GM21717 (cell line): Measurements from ENCODE around the gene TBC1D7.

Experiments used
- ATAC-seq: cut with Tn5 transposase; IDR thresholded peaks from one replicate; pipeline ENCODE4 v1.9.1; 2021; ENCODE audit warnings: mild to moderate bottlenecking, moderate library complexity; ENCODE audit not compliant: unreplicated experiment

TBC1D7 gene

DNA sequence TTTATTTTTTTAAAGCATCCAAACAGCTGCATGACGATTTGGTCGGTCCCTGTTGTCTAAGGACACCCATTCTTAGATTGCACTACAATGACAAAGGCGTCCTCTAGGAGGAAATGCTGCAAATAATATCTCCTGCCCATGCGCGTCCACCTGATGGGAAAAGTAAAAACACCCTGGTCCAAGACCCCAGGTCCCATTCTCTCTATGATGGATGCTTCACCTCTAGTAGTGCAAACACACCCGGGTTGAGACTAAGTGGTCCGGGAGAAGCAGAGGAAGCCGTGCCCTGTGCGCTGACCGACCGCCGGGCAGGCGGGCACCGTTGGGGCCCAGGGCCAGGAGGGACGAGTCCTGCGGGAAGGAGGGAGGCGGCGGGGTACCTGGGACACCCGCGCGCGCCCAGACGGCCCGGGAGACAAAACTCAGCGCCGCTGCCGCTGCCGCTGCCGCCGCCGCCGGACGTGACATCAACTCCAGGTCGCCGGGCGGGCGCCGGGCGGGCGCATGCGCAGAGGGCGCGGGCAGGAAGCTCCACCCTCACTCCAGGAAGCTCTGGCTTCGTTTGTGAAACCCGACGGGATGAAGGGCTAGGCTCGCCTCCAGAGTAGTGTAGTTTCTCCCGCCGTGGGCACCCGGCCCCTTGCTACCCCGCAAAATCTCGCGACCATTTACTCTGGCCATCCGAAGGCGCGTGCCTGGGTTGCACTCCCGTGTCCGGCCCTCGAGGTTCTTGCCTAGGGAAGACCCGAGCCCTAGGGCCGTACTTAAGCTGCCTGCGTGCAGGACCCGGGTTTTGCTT, at the start of gene TBC1D7:
Gene TBC1D7 (minus strand): TSS at position 462 of the 799 bp plus-strand sequence. CDS start 1,639 bp downstream, outside the sequence.
- peak; percentile 80 for ATAC-seq

GRCh38 chr6:13377054-13377758, 48.9 kb upstream of the TBC1D7 start:
- ATAC-seq = no peak

GRCh38 chr6:13375360-13375878, 47.1 kb upstream of the TBC1D7 start:
- peak; percentile 73 for ATAC-seq

DNA sequence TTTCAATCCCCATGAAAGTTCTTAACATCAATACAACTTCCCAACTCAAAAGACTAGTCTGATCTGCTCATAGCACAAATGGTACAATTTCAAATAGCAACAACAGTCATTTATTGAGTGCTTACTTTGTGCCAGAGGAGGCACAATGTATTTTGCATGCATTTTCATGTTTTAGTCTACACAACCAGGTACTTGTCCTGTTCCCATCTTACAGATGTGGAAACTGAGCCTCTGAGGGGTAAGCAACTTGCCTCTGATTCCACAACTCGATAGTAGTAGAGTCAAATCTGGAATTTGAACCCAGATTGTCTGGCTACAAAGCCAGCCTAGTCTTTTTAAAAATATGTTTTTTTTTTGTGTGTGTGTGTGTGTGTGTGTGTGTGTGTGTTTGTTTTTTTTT, 45.6 kb upstream of the TBC1D7 start:
- no peak for ATAC-seq

DNA sequence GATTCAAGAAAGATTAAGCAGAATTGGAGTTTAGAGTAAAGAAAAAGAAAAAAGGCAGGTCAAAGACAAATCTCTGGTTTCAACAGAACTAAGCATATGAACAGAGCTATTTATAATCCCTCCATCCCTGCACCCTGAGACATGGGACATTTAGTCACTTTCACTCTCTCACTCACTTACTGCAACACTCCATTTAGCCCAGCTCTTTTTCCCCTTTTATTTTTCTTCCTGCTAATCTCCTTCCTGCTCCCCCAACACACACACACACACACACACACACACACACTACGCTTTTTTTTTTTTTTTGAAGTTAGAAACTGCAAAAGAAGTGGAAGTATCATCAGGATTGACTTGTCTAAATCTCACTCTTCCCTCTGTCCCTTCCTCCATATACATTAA, 45.1 kb upstream of the TBC1D7 start:
- ATAC-seq = no peak

- ATAC-seq = no peak
Measured at GRCh38 chr6:13372688-13373487, 44.6 kb upstream of the TBC1D7 start.

GRCh38 chr6:13372076-13372475, 43.7 kb upstream of the TBC1D7 start:
- no peak for ATAC-seq

DNA sequence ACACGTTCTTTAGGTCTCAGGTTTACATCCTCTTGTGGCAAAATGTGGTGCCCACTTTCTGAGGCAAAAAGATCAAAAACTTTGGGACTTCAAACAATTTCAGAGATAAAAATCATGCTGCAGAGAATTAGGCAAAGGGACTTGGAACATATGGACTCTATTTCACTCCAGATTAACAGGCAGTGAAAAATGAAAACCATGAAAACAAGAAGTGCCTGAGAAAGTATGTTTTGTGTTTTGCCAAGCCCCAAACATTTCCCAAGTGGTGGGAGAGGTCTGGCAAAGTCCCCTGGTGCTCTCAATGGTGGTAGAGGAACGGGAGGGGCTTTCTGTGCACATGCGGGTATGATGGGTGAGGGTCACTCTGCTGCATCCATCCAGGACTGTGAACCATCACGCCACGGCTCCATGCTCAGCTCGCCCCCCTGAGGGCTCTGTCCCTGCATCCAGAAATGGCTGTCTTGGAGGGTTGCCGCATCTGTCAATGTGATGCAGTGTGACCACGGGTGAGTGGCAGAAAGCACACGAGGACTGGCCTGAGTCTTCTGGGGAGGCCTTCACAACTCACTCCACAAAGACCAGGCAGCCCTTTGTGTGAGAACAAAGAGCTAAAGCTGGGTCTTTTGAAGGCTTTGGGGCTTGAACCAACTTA, 43.2 kb upstream of the TBC1D7 start:
- no peak for ATAC-seq

DNA sequence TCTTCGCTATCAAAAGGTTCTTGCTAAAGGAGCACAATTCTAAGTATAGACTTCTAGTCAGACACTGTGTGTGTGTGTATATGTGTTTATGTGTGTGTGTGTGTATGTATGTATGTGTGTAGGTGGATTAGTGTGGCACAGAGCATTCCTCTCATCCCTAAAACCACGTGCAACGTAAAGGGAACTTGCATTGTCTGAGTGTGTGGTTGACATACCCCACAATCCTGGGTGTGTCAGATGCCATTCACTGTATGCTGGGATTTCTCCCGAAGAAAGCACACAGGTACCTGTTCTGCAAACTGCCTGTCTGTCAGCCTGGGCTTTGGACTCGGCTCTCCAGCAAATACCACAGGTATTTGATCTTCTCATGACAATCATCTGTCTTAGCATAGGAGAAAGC, 42.3 kb upstream of the TBC1D7 start:
- ATAC-seq = no peak

- ATAC-seq = no peak
Measured at GRCh38 chr6:13369591-13369990, 41.3 kb upstream of the TBC1D7 start.

GRCh38 chr6:13368731-13369115, 40.4 kb upstream of the TBC1D7 start:
- no peak for ATAC-seq

DNA sequence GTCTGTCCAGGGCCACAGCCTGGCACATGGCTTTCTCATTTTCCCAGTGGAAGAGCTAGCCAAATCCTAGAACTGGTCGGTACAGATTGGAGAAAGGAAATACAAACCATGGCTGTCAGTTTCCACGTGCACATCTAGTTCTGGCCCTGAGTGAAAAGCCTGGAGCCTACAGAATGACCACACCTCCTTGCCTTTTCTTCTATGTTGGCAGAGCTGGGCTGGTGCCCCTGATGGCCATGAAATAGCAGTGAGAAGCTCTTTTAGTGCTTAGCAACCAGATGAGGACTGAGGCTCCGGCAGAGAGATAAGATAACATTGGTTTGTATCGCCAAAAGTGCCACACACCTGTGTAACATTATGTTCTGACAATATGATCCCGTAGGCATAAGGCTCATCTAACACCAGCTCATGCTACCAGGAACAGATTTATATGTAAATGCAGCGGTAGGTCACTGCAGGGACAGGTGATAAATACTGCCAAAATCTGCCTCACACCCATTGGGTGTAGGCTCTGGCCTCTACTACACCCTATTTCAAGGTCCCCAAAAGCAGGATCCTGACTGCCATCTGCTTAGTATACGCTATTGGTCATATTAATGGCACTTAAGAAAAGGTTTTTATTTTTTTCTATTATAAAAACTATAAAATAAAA, 39.9 kb upstream of the TBC1D7 start:
- ATAC-seq = no peak

DNA sequence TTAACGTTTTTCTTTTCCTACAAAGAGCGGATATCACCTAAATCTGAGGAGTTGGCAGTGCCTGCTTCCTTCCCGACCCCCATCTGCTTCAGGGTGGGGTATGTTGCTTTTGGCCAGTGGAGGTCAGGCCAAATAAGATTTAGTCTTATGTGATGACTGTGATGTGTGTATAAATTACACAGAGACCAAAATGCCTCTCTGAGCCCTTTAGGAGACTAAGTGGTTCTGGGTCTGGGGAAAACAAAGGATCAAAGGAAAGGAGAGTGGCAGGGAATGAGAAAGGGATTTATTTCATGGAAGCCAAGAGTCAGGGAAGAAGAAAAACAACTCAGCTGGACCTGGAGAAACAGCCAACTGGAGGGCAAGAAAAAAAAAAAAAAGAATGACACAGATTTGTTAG, 39.1 kb upstream of the TBC1D7 start:
- no peak for ATAC-seq

GRCh38 chr6:13365320-13365719, 37.0 kb upstream of the TBC1D7 start:
- ATAC-seq = no peak

- ATAC-seq = no peak
Measured at GRCh38 chr6:13364842-13365241, 36.5 kb upstream of the TBC1D7 start.

- ATAC-seq = no peak
Measured at GRCh38 chr6:13362412-13362811, 34.1 kb upstream of the TBC1D7 start.

GRCh38 chr6:13360671-13361540, 32.6 kb upstream of the TBC1D7 start:
- ATAC-seq = no peak

GRCh38 chr6:13359287-13359686, 30.9 kb upstream of the TBC1D7 start:
- no peak for ATAC-seq

GRCh38 chr6:13358511-13358910, 30.2 kb upstream of the TBC1D7 start:
- no peak for ATAC-seq
